CD4-positive, alpha-beta T cell (primary cell): ENCODE results near the gene SH3RF3. TPM values are rescaled to one million over a fixed set of nuclear protein-coding genes. Genes with fewer than 3 reads are reported as not detected.

Experiments
- ATAC-seq: fragments of 200-7000 bp; cut with Tn5 transposase; one replicate; pipeline ENCODE4 v1.10.0; 2022; ENCODE audit warnings: mild to moderate bottlenecking; ENCODE audit not compliant: poor library complexity
- CTCF ChIA-PET: fragments of 350-600 bp; sonication (Branson Sonifier 250); formaldehyde crosslinking; loops from one replicate; lab custom pipeline; 2021; ENCODE audit warnings: antibody characterized with exemption, inconsistent platforms; lab: Charles Lee
- POLR2A ChIA-PET: fragments of 350-600 bp; sonication (Branson Sonifier 250); formaldehyde crosslinking; loops from one replicate; lab custom pipeline; 2021; ENCODE audit warnings: antibody characterized with exemption, inconsistent platforms; lab: Charles Lee
- DNase-seq, 14 experiments: peaks; one replicate each; pipeline ENCODE4 v3.0.0-alpha.2; 2013 to 2020; ENCODE audit warnings: mixed read lengths in 2 of 14
- H3K27ac ChIP-seq, 2 donors: one replicate each; pipeline versions ENCODE4 v1.5.1 to v1.7.0; 2013; ENCODE audit warnings: low read length in 2 of 2, low read depth in 1 of 2, mild to moderate bottlenecking in 1 of 2
- H3K27me3 ChIP-seq, 2 experiments: 1 replicate in 1 of 2; 2 replicates in 1 of 2; pipeline versions ENCODE4 v1.6.1 to v1.7.0; 2013; ENCODE audit warnings: low read length in 2 of 2, control low read depth in 1 of 2, mild to moderate bottlenecking in 1 of 2, moderate library complexity in 1 of 2; ENCODE audit not compliant: insufficient read depth in 2 of 2, control insufficient read depth in 1 of 2
- H3K36me3 ChIP-seq: one replicate; pipeline ENCODE4 v1.6.1; 2013; ENCODE audit warnings: low read length, control low read depth; ENCODE audit not compliant: insufficient read depth
- H3K4me1 ChIP-seq: one replicate; pipeline ENCODE4 v1.6.1; 2013; ENCODE audit warnings: low read length, control low read depth; ENCODE audit not compliant: insufficient read depth
- H3K4me3 ChIP-seq: one replicate; pipeline ENCODE4 v1.5.1; 2013; ENCODE audit warnings: mild to moderate bottlenecking, low read length, moderate library complexity
- H3K9me3 ChIP-seq, 2 experiments: 1 replicate in 1 of 2; 2 replicates in 1 of 2; pipeline versions ENCODE4 v1.6.1 to v1.7.0; 2013; ENCODE audit warnings: low read length in 2 of 2, mild to moderate bottlenecking in 2 of 2, control low read depth in 1 of 2, moderate library complexity in 1 of 2; ENCODE audit not compliant: control insufficient read depth in 1 of 2, insufficient read depth in 1 of 2
- H3K27ac Mint-ChIP-seq: one replicate; pipeline ENCODE4 v1.8.0; 2020; ENCODE audit warnings: mixed read lengths
- H3K27me3 Mint-ChIP-seq: one replicate; pipeline ENCODE4 v1.8.0; 2021; ENCODE audit warnings: mixed read lengths
- H3K36me3 Mint-ChIP-seq: one replicate; pipeline ENCODE4 v1.8.0; 2021; ENCODE audit warnings: low read depth, mixed read lengths
- H3K4me1 Mint-ChIP-seq: one replicate; pipeline ENCODE4 v1.8.0; 2021; ENCODE audit warnings: low read depth, mixed read lengths
- H3K4me3 Mint-ChIP-seq: one replicate; pipeline ENCODE4 v1.8.0; 2020; ENCODE audit warnings: mild to moderate bottlenecking, mixed read lengths
- H3K9me3 Mint-ChIP-seq: one replicate; pipeline ENCODE4 v1.8.0; 2020; ENCODE audit warnings: mixed read lengths
- CTCF ChIP-seq: fragments of 200-600 bp; IDR thresholded peaks from one replicate; pipeline ENCODE4 v1.8.0; 2022; ENCODE audit warnings: antibody characterized with exemption, mild to moderate bottlenecking
- intact Hi-C, 2 experiments: fragments of 100-400 bp; cut with DNase I in 1 of 2; cut with micrococcal nuclease in 1 of 2; formaldehyde crosslinking; loops; one replicate each; pipeline versions ENCODE4 v1.15.1 to v1.9.0; 2023 to 2025; cut with DNase I, micrococcal nuclease
- total RNA-seq, 174 experiments: library from RNA in 2 of 174; stranded (reverse) in 2 of 174; gene quantifications; one replicate each; pipeline ENCODE4 v1.2.3 and lab custom pipeline; 2021 to 2026

Gene SH3RF3
- total RNA-seq, 2 experiments from 2014 or later: 5.2 to 5.9 TPM

DNA sequence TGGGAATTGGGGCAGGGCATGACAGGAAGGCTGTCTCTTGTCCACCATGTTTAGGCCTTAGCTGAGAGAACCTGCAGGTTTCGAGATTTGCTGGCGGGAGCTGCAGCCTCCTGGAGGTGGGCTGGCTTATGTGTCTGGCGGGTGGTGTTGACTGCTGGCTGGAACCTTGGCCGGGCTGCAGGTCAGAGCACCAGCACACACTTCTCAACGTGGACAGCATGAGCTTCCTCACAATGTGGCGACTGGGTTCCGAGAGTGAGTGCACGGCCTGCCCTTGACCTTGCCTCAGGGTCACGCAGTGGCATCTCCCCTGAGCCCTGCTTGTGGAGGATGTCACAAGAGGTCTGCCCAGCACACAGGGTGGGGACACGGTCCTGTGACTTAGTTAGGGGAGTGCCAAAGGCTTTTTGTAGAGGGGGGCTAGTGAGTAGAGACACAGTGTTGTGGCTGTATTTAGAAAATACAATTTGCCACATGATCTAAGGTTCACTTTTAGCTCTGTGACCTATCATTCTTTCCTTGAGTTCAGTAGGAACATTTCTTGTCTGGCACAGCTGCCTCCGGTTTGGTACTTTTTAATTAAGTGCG lies 350.0 kb downstream of the SH3RF3 start:
- ChIA-PET CTCF (interaction anchor here (0.6 kb wide), 1 partner anchor 438 kb away, joined by 3 read pairs; no protein-coding TSS in a partner anchor), POLR2A (no interaction called here)
- H3K4me1 Mint-ChIP-seq: no peaks in the 10 kb centered on the region
- no peaks in the 10 kb centered on the region for H3K36me3 Mint-ChIP-seq
- no peak overlapping the region for H3K27ac Mint-ChIP-seq
- no peaks in the 10 kb centered on the region for H3K27me3 Mint-ChIP-seq
- H3K27me3 ChIP-seq: no peaks in the 10 kb centered on the region
- no peak for TF ChIP-seq CTCF
- no peaks in the 10 kb centered on the region for H3K9me3 ChIP-seq
- no peaks in the 10 kb centered on the region for H3K36me3 ChIP-seq
- H3K9me3 Mint-ChIP-seq: no peaks in the 10 kb centered on the region
- no peak overlapping the region for H3K4me3 Mint-ChIP-seq
- H3K27ac ChIP-seq: no peak overlapping the region
- intact Hi-C loops: no loop called here
- DNase-seq (no peak), ATAC-seq (no peak)
- no peak overlapping the region for H3K4me3 ChIP-seq
- no peaks in the 10 kb centered on the region for H3K4me1 ChIP-seq

DNA sequence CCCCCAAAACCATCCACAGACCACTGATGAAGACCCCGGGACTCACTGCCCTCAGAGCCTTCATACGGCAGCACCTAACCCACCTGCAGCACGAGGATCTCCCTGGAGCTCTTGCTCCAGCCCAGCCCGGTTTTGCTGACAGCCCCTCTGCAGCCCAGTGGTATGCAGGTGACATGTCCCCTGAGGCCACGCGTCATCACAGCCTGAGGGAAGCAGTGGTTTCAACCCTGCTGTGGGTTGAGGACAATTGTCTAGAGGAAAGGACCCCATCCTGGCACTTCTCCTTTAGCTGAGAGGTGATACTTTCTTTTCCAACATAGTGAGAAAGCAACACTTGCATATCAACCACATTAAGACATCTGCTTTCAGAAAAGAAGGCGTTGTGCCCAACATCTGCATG lies 350.8 kb downstream of the SH3RF3 start:
- Histone ChIP-seq H3K27me3 (no peaks in the 10 kb centered on the region), H3K27ac (no peak overlapping the region), H3K9me3 (no peaks in the 10 kb centered on the region), H3K4me3 (no peak overlapping the region), H3K4me1 (no peaks in the 10 kb centered on the region), H3K36me3 (no peaks in the 10 kb centered on the region)
- Mint-ChIP-seq H3K36me3 (no peaks in the 10 kb centered on the region), H3K27ac (no peak overlapping the region), H3K27me3 (no peaks in the 10 kb centered on the region), H3K4me3 (no peak overlapping the region), H3K4me1 (no peaks in the 10 kb centered on the region), H3K9me3 (no peaks in the 10 kb centered on the region)
- ATAC-seq: no peak
- ChIA-PET CTCF (interaction anchor here (0.6 kb wide), 1 partner anchor 439 kb away, joined by 3 read pairs; no protein-coding TSS in a partner anchor), POLR2A (no interaction called here)
- intact Hi-C loops: no loop called here
- DNase-seq: peak in 1 of 14 experiments; percentile 6
- TF ChIP-seq CTCF: no peak

- Histone ChIP-seq H3K27ac (no peak overlapping the region), H3K9me3 (no peaks in the 10 kb centered on the region), H3K4me1 (no peaks in the 10 kb centered on the region), H3K4me3 (no peak overlapping the region), H3K27me3 (no peaks in the 10 kb centered on the region), H3K36me3 (no peaks in the 10 kb centered on the region)
- no peak for DNase-seq
- Mint-ChIP-seq H3K27me3 (no peaks in the 10 kb centered on the region), H3K4me1 (no peaks in the 10 kb centered on the region), H3K4me3 (no peak overlapping the region), H3K27ac (no peak overlapping the region), H3K36me3 (no peaks in the 10 kb centered on the region), H3K9me3 (no peaks in the 10 kb centered on the region)
- POLR2A ChIA-PET: no interaction called here
- intact Hi-C loops: no loop called here
- CTCF ChIA-PET: no interaction called here
- TF ChIP-seq CTCF: no peak
- ATAC-seq: no peak
These were observed 351.6 kb downstream of the SH3RF3 start for GRCh38 chr2:109480486-109481195.
